NCI-H69 (cell line): ENCODE measurements around the gene INPP5J.
"Not testable (repeated sequence)": the region's sequence is repeated elsewhere in the genome, so short reads cannot be mapped to it uniquely, and the experiment has no call there.

ENCODE experiments used
- DNase-seq: peaks from one replicate; lab custom pipeline; 2025; lab: John Stamatoyannopoulos, UW

The INPP5J gene

DNA sequence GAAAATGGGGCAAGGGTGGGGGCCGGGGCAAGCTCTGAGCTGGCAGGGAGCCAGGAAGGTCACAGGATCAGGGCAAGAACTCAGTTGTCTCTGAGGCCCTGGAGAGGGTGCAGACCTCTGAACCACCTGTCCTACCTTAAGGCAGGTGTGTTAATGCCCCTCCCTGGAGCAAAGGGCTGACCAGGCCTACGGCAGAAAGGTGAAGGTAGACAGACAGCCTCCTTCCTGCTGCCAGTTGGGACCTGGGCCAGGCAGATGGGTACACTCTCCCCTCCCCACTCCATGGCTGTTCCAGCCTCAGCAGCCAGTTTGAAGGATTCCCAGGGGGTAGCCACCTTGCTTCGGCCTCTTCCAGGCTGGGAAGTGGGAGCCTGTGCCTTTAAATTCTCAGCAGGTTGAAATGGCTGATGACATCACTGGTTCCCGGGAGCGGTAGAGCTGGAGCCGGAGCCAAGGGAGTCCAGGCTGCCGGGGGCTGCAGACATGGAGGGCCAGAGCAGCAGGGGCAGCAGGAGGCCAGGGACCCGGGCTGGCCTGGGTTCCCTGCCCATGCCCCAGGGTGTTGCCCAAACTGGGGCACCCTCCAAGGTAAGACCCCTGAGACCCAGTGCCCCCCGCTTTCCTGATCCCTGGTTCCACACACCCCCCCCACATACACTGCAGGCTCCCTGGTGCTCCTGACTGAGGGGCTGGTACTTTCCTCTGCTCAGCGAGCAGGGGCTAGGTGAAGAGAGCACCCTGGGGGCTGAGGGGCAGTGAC is at the start of gene INPP5J:
INPP5J (plus strand) TSS at position 435 of the 760 bp plus-strand sequence; CDS start at position 484, 49 bp downstream.
- peak; percentile 97 for DNase-seq

DNA sequence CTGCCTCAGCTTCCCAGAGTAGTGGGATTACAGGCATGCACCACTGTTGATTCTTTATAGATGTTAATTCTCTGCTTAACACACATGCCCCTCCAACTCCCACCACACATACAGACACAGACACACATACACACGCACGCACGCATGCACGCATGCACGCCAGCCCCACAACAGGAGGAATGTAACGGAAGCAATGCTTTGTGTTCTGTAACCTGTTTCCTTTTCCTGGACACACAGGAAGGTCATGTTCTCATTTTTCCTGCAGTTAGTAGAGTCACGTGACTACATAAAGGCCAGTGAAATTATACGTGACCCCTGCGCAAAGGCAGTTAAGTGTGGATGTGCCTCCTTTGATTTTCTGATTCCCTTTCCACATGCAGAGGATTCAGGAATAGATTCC is 49.6 kb upstream of the INPP5J start:
- DNase-seq, result not testable (repeated sequence)

- not testable (repeated sequence) for DNase-seq
These were observed 49.1 kb upstream of the INPP5J start for GRCh38 chr22:31073545-31074145.

DNA sequence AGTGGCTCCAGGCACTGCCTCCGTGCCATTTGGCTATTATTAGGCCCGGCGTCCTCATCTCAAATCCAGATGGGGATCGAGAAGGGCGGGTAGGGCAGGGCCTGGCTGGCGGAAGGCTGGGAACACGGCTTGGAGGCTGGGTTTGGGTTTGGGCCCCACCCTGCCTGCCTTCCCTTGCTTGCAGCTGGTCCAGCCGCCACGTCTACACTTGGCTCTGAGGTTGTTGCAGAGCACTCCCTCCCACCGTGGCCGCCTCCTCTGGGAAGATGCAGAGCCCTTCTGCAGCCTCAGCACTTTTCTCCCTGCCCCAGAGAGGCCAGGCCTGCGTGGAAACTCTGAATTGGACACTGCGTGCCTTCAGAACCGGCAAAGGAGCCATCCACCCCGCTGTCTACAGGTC is 46.8 kb upstream of the INPP5J start:
- DNase-seq, result no peak

GRCh38 chr22:31077681-31078080 is 45.1 kb upstream of the INPP5J start:
- DNase-seq, result no peak

- peak; percentile 8 for DNase-seq
These were observed 44.4 kb upstream of the INPP5J start for GRCh38 chr22:31078389-31078788.

DNA sequence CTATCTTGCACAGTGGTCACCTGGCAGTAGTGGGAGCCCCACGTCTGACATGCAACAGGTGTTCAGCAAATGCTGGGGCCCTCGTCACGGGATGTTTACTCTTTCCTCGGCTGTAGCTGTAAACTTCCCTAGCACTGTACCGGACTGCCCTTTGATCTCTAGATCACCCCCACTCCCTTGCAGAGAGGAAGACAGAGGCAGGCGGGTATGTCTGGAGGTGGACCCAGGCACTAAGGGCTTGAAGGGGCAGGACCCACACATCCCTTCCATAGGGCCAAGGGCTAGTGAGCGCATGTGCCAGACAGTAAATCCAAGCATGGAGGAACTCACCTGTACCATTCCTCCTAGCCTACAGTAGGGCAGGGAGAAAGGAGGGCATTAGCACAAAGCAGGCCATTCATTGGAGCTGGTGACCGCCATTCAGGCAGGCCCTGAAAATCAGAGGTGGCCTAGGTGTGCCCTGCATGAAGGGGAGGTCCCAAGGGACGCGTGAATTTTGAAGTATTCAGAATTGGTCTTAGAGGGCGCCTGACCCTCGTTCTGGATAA is 43.6 kb upstream of the INPP5J start:
- peak; percentile 12 for DNase-seq

DNA sequence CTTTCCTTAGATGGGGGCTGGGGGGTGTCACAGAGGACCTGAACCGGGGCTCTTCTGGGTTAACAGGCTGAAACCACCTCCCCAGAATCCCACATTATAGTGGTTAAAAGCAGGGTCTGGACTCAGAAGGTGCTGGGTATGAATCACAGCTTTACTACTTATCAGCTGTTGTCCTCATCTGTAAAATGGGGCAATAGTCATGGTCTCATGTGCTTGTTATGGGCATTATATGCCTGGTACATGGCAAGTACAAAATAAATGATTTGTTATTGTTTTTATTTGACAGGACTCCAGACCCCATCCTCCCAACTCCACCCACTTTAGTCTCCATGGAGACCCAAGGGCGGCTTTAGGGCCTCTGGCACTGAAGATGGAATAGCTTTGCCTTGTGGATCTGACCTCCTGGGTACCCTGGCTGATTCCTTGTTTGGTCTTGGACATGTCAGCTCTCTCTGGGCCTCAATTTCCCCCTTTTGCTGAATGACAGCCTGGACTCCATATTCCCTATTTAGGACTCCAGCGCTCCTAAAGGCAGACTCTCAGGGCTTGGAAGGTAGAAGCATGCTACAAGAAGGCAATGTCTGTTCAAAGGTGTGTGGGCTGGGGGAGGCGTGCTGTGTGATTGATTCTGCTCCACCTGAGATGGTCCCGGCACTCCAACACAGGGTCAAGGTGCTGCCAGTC is 42.5 kb upstream of the INPP5J start:
- DNase-seq, result no peak

- peak; percentile 92 for DNase-seq
These were observed 41.7 kb upstream of the INPP5J start, which contains the start of gene SMTN for GRCh38 chr22:31080848-31081649. TSS of gene SMTN (plus strand) at chr22:31081318. CDS start at chr22:31083259, 1,941 bp downstream.

- no peak for DNase-seq
These were observed 40.7 kb upstream of the INPP5J start for GRCh38 chr22:31081963-31082605.

GRCh38 chr22:31082606-31083376 is 40.0 kb upstream of the INPP5J start:
- peak; percentile 57 for DNase-seq

GRCh38 chr22:31083377-31083768 is 39.4 kb upstream of the INPP5J start:
- DNase-seq, result peak; percentile 97

DNA sequence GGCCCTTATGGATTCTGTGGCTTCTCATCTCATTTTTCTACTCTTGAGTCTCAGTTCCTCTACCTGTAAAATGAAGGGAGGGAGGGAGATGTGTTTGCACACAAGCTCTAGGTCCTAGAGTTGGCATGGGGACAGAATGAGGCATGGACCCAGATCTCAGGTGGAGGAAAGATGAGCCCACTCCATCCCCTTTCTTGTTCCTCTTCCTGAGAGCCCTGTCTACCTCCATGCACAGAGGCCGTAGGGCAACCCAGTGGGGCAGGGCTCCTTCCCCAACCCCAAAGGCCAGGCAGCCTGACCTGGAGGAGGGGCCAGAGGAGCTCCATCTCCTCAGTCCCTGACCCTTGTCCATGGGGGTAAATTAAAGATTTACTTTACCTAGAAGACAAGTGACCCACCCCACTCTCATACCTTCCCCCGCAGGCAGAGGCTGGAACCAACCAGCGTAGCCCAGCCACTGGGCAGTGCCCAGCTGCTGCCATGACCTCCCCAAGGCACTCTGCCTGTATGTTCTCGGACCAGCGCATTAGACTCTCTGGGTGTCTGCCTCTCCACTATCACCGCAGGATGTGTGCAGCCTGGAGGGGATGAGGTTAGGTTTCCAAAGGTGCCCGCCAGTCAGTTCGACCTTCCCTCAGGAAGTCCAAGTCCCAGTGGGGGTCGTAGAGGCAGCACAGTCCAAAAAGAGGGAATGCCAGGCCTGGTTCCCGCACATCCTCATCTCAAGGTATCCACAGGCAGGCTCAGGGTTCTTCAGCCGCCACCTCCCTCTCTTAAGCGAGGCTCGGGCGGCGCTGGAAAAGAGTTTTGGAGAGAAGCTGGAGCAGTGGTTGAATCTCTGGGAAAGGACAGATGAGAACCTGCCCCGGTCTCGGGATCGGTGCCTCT is 38.6 kb upstream of the INPP5J start:
- DNase-seq, result peak; percentile 79

GRCh38 chr22:31084811-31085492 is 37.8 kb upstream of the INPP5J start:
- DNase-seq, result peak; percentile 92

- no peak for DNase-seq
These were observed 37.3 kb upstream of the INPP5J start for GRCh38 chr22:31085493-31085824.

DNA sequence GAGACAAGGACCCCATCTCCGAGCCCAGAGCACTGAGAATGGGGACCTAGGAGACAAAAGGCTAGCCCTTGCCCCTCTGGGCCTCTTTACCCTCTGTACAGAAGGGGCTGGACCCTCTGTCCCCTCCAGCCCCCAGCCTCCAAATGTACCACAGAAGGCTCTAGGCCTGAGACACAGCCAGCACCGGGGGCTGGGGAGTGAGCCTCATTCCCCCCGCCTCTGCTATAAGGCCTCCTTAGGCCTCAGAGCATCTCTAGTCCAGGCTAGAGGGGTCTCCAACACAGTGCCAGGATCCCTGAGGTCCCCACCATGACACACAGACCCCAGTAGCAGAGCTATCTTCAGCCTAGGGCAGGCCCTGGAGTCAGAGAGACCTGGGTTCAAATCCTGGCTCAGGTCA is 36.8 kb upstream of the INPP5J start:
- no peak for DNase-seq

GRCh38 chr22:31086703-31087330 is 35.9 kb upstream of the INPP5J start:
- no peak for DNase-seq

- no peak for DNase-seq
These were observed 35.0 kb upstream of the INPP5J start for GRCh38 chr22:31087744-31088215.
